ES-I3 (cell line): ENCODE measurements around the gene PSAP.
A peak's percentile ranks its signal among the peaks of the same experiment; 100 is the strongest.
"Not testable (repeated sequence)": the region's sequence is repeated elsewhere in the genome, so short reads cannot be mapped to it uniquely, and the experiment has no call there.

Experiments
- H3K36me3 ChIP-seq: 2 replicates; pipeline ENCODE4 v1.6.1; 2013; ENCODE audit warnings: mild to moderate bottlenecking, low read length, control low read depth, moderate library complexity; ENCODE audit not compliant: insufficient read depth
- H3K4me1 ChIP-seq: 2 replicates; pipeline ENCODE4 v1.6.1; 2013; ENCODE audit warnings: mild to moderate bottlenecking, control low read depth, low read length; ENCODE audit not compliant: insufficient read depth
- H3K9ac ChIP-seq: 2 replicates; pipeline ENCODE4 v1.6.1; 2013; ENCODE audit warnings: low read depth, mild to moderate bottlenecking, low read length, moderate library complexity
- H3K9me3 ChIP-seq: 2 replicates; pipeline ENCODE4 v1.6.1; 2013; ENCODE audit warnings: mild to moderate bottlenecking, low read length, moderate library complexity; ENCODE audit not compliant: control insufficient read depth, insufficient read depth

Gene PSAP

GRCh38 chr10:71850743-71851464 lies at the start of gene PSAP:
Gene PSAP (minus strand): TSS chr10:71851251. CDS start chr10:71851221, 30 bp downstream.
- peak within 1 kb of the TSS; percentile 100 for H3K9ac ChIP-seq
- H3K4me1 ChIP-seq, result peaks cover 15% of the 10 kb centered on the region
- no peaks in the 10 kb centered on the region for H3K9me3 ChIP-seq
- no peaks in the 10 kb centered on the region for H3K36me3 ChIP-seq

- Histone ChIP-seq H3K36me3 (no peaks in the 10 kb centered on the region), H3K9me3 (no peaks in the 10 kb centered on the region), H3K4me1 (no peaks in the 10 kb centered on the region), H3K9ac (no peak overlapping the region)
Observed at GRCh38 chr10:71900441-71901180, 49.6 kb upstream of the PSAP start.

- H3K9ac ChIP-seq, result no peak overlapping the region
- no peaks in the 10 kb centered on the region for H3K4me1 ChIP-seq
- H3K36me3 ChIP-seq, result no peaks in the 10 kb centered on the region
- no peaks in the 10 kb centered on the region for H3K9me3 ChIP-seq
Observed at GRCh38 chr10:71899665-71900412, 48.8 kb upstream of the PSAP start.

GRCh38 chr10:71898346-71898745 lies 47.3 kb upstream of the PSAP start:
- H3K36me3 ChIP-seq, H3K9me3 ChIP-seq, H3K9ac ChIP-seq, H3K4me1 ChIP-seq: not testable (repeated sequence)

GRCh38 chr10:71893920-71894319 lies 42.9 kb upstream of the PSAP start:
- Histone ChIP-seq H3K9me3 (no peaks in the 10 kb centered on the region), H3K36me3 (no peaks in the 10 kb centered on the region), H3K4me1 (peaks cover 5% of the 10 kb centered on the region; the same call in 1 of the 2 replicates), H3K9ac (no peak overlapping the region)

- Histone ChIP-seq H3K9ac (no peak overlapping the region), H3K4me1 (peaks cover 5% of the 10 kb centered on the region; the same call in 1 of the 2 replicates), H3K9me3 (no peaks in the 10 kb centered on the region), H3K36me3 (no peaks in the 10 kb centered on the region)
Observed at GRCh38 chr10:71893258-71893815, 42.3 kb upstream of the PSAP start.

- no peaks in the 10 kb centered on the region for H3K9me3 ChIP-seq
- H3K4me1 ChIP-seq, result peaks cover 5% of the 10 kb centered on the region; the same call in 1 of the 2 replicates
- no peak overlapping the region for H3K9ac ChIP-seq
- no peaks in the 10 kb centered on the region for H3K36me3 ChIP-seq
Observed at GRCh38 chr10:71891437-71891836, 40.4 kb upstream of the PSAP start.

- Histone ChIP-seq H3K9ac (peak overlapping the region; percentile 87), H3K4me1 (peaks cover 5% of the 10 kb centered on the region; the same call in 1 of the 2 replicates), H3K9me3 (no peaks in the 10 kb centered on the region)
Observed at GRCh38 chr10:71889388-71889987, 38.4 kb upstream of the PSAP start.

GRCh38 chr10:71888623-71889387 lies 37.8 kb upstream of the PSAP start:
- no peaks in the 10 kb centered on the region for H3K36me3 ChIP-seq
- peak overlapping the region; percentile 87 for H3K9ac ChIP-seq
- H3K4me1 ChIP-seq, result peaks cover 5% of the 10 kb centered on the region; the same call in 1 of the 2 replicates
- H3K9me3 ChIP-seq, result no peaks in the 10 kb centered on the region

More at GRCh38 chr10:71889388-71889987, 38.4 kb upstream of the PSAP start:
- H3K36me3 ChIP-seq, result no peaks in the 10 kb centered on the region

- peaks cover 5% of the 10 kb centered on the region; the same call in 1 of the 2 replicates for H3K4me1 ChIP-seq
- H3K9ac ChIP-seq, result peak overlapping the region; percentile 87; the same call in 1 of the 2 replicates
- no peaks in the 10 kb centered on the region for H3K9me3 ChIP-seq
- H3K36me3 ChIP-seq, result no peaks in the 10 kb centered on the region
Observed at GRCh38 chr10:71888248-71888622, 37.2 kb upstream of the PSAP start.

GRCh38 chr10:71887743-71888142 lies 36.7 kb upstream of the PSAP start:
- Histone ChIP-seq H3K9me3 (no peaks in the 10 kb centered on the region), H3K4me1 (peaks cover 5% of the 10 kb centered on the region; the same call in 1 of the 2 replicates), H3K9ac (no peak overlapping the region), H3K36me3 (no peaks in the 10 kb centered on the region)

GRCh38 chr10:71882813-71883659 lies 32.0 kb upstream of the PSAP start:
- Histone ChIP-seq H3K9me3 (no peaks in the 10 kb centered on the region), H3K9ac (no peak overlapping the region)

More at GRCh38 chr10:71882813-71883659, 32.0 kb upstream of the PSAP start:
- no peaks in the 10 kb centered on the region for H3K4me1 ChIP-seq
- no peaks in the 10 kb centered on the region for H3K36me3 ChIP-seq
